ENCODE results near the gene TRIM31.

The TRIM31 gene

DNA sequence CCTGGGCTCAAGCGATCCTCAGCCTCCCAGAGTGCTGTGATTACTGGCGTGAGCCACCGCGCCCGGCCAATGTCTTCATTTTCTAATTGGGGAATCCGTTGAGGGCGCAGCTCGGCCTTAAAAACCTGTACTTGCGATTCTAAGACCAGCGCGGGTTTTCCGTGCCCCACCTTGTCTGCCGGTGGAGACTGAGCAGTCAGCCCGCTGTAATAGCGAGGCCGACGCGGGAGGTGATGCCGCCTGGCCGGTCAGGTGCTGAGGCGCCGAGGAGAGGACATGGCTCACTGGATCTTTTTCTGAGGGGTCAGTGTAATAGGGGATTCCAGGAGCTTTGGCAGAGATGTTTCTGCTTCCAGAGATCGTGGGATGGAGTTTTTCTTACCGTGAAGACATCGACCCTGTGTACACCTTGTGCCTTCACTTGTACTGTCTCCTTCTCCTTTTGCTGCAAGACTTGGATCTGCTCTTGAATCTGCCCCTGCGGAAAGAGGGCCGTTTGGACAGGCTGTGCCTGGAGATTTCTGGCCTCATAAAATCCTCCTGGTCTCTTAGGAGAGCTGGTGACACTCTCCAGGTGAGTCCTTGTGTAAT, 1.5 kb downstream of the TRIM31 start:
- DNase-seq = no peak

DNA sequence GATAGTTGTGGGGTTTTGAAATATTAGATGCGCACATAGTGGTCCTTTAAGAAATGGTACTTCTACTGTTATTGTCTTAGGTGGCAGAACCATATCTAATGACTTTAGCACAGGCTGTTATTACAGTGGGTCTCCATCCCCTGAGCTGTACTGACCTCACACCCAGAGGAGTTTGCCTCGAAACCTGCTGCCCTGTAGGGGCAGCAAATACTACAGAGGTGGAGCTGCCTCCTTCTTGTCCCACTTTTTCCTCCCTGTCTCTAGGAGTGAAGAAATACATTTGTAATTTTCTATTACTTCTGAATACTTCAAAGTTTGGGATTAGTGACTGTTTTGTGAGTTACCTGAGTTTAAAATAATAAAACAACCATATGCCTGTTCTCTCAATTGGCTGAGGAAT, 8.2 kb downstream of the TRIM31 start:
- no peak for DNase-seq

DNA sequence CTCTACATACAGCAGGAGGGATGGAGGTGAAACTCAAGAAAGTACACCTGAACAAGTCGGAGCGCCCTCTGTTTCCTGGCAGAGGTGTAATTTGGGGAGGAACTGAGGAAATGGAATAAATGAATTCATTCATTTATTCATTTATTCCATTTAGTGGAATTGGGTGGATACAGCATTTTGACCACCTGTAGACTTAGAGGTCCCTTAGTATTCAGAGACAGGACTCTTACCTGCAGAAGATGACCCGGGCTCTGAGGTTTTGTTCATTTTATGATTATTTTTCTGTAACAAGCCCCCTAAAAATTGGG, 9.1 kb downstream of the TRIM31 start:
- DNase-seq = no peak

DNA sequence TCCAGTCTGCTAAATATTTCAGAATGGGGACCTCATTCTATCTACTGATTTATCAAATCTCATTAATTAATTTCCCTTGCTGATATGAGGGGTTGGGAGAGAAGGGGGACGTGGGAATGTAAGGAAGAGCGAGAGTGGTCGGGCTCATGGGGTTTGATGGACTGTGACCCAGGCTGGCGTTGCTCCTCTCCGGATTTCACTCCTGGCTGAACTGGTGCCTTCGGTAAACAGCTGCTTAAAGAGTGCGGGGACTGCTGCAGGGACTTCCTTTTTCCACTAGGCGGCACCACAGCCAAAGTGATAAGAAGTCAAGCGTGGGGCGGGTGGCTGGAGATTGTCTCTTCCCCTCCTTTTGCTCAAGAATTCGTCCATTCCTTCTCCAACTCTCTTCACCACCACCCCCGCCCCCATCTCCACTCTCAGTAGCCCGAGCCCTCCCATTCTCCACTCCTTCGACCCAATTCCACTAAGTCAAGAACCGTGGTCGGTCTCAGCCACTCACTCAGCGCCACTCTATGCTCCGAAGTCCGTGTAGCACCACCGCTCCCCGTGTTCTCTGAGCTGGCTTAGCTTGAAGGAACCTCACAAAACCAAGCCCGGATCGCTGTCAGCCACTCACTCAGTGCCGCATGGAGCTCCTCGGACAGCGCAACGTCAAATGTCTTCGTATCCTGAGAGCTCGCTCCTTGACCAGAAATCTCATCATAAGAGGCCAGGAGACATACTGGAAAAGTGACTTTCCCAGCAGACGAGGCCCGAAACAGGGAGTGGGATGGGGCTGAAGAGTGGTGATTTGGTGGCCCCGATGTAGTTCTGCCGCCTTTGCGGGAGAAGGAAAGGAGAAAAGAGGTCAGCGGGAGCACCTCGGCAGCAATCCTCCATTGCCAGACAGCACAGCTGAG, 9.7 kb downstream of the TRIM31 start:
- peak; percentile 93 for DNase-seq

DNA sequence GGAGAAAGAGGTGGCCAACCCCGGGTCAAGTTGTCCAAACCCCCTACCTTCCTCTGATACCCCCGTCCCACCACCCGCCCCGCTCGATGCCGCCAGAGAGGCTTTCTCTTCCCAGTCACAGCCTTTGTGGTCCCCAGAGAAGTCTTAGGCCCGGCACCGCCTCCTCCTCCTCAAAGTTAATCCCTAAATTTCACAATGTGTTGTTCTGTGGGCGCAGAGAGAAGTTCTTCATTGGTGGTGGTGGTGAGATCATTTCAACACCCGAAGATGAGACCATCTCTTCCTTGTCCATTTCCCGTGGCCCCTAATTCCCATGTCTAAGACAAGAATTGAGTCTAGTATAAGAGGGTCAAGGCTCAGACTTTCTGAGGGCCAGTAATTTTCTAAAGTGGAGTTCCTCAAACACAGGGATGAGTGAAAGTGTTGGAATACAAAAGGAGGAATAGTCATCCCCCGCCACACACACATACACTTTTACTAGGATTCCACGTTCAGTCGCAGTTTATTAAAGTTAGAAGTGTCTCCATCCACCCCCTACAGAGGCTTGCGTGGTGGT, 10.4 kb downstream of the TRIM31 start:
- DNase-seq = peak; percentile 49

DNA sequence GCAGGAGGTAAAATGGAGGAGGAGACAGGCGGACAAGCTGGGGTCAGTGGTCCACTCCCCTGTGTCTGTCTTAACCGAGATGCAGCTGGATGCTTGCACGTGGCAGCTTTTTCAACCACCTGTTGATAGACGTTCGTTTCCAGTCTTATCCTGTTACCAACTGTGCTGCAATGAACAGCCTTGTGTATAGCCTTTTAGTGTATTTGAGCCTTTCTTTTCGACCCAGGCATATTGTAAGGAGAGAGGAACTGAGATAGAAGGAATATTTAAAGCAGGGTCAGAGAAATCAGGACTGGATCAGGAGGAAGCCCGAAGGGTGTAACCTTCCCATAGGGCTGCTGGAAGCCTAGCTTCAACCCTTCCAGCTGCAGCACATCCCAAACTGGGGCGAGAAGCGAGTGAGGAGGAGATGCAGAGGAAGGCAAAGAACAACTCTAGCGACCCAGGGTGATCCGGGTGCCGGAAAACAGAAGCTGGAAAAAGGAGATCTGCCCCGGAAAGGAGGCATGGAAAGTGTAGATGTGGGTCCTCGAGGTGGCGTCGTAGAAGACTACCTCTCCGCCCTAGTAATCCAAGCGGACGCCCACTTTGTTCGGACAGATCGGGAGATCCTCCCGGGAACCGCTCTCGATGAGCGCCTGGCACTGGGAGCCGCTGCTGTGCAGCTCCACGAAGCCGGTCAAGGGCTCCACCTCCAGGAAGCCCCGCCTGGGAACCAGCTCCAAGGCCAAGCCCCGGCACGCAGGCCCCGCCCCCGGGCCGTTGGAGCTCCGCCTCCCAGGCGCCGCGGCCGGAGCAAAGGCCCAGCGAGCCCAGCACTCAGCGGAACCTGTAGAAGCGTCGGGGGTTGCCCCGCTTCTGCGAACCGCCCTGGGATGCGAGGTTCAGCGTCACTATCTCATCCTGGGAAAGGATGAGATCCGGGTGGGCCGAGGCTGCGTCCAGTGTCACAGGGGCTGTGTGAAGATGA, 11.2 kb downstream of the TRIM31 start:
- DNase-seq = peak; percentile 91

DNA sequence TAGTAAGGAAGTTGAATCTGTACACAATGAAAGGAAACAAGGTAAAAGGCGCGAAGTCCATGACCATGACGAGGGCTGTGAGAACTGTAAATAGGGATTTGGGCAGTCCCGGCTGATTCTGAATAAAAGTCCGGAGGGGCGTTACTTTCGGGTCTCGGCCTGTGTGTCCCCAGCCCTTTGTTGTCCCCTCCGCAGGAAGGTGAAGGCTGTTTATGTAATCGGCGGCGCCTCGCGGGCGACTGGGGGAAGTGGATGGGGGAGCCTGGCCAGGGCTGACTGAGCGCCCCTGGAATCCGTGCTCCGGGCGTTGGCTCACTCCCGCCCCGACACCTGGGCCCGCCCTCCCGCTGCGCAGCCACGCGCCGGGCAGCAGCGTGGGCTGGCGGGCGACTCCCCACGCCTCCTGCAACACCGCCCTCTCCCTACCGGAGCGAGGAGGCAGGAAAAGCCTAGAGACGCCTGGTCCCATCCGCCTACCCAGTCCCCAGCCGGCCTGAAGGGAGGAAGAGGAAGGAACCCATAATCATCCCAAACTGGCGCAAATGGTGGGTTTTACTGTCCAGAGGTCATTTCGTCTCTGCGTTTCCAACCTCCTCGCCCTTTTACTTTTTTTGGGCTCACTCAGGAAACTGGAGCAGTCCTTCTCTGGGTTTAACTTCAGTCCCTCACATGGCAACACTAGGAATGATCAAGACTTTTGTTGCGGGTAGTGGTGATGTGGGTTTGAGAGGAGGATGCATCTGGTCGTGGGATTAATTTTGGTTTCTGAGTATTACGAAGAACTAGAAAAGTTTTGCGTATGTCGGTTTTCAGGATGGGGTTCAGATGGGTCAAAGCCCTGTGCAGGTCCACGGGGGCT, 12.1 kb downstream of the TRIM31 start:
- DNase-seq = peak; percentile 22

DNA sequence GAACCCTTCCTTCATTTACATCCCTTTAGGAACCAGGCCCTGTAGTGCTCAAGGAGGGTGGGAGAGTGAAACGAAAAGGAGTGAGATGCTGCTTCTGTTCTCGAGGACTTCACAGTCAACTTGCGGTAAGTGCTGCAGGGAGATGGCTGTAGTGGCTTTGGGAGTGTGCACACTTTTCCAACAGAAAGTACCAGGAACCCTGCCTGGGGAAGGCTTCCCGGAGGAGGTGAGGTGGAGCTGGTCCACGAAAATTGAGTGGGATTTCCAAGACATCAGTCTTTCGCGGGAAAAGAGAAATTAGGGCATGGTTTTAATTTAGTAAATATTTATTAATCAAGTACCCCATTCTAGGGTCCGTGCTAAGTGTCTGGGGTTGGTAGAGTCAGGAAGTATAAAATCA, 12.7 kb downstream of the TRIM31 start:
- DNase-seq = no peak

DNA sequence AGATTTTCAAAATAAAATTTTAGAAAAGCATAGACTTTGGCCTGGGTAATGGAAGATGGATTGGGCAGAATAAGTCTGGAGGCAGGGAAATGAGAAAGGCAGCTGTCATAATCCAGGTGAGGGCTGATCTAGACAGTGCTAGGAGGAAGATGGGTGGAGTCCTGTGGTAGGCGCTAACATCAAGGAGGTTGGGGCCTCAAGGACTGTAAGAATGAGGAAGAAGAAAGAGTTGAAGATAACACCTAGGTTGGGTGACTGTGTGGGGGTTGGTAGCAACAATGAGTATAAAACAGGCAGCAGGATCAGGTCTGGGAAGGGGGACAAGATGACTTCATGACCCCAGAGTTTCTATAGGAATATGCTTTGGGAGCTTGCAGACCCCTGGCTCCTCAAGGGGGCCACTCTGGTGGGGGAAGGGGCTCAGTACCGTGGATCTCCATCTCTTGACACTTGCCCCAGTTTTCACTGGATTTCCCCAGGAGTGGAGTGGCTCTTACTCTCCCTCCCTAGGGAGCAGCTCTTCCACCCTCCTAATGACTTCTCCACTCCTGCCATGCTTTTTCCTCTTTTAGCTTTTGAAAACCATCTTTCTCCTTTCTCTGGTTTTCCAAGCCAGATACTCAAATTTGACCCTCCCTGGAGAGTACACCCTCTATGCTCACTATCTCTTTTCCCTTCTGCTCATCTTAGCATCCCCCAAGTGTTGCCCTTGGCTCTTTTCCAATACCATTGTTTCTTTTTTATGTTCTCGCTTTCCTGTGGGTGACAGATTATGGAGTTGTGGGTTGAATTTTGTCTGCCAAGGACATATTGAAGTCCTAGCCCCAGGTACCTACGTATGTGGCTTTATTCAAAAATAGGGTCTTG, 14.8 kb downstream of the TRIM31 start:
- no peak for DNase-seq

DNA sequence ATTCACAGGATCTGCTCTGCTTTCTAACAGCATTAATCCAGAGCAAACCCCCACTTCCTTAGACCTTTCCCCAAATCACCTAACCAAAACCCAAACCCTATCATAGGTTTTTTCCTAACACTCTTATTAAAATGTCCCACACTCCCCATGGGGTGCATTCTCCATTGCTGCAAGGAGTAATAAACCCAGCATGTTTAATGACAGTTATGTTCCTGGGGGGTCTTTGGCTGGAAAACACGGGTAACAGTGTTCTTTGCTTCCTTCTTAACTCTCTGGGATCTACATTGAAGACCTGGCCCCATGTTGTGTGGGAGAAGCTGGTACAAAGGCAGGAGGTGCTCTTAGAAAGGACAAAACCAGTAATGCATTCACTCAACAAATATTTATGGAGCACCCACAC, 16.1 kb downstream of the TRIM31 start:
- DNase-seq = no peak

DNA sequence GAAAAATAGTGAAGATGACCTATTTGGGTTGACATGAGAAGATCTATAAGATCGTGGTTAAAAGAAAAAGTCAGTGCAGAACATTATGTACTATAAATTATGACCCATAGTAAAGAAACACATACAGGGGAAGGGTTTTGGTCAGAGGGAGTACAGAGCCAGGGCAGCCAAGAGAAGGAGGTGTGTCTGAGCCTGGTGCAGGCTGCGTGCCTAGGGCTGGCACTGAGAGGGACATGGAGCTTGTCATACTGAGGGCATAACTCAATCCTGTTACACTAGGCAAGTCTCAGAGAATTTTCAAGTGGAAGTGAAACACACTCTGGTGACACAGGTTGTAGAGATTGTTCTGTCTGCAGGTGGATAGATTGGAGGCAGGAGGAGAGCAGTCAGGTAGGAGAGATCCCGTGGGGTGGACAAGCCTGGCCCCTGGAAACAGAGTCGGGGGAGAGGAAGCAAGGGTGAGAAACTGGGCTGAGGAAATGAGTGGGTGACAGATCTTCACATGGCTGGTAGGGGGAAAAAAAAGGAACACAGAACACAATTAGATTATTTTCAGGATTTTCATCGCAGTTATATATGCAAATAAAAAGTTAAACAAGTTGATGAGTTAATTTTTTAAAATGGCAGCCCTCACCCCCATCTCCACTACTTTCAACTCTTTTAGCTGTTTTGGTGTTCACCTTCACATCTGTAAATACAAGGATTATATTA, 18.8 kb downstream of the TRIM31 start:
- no peak for DNase-seq

DNA sequence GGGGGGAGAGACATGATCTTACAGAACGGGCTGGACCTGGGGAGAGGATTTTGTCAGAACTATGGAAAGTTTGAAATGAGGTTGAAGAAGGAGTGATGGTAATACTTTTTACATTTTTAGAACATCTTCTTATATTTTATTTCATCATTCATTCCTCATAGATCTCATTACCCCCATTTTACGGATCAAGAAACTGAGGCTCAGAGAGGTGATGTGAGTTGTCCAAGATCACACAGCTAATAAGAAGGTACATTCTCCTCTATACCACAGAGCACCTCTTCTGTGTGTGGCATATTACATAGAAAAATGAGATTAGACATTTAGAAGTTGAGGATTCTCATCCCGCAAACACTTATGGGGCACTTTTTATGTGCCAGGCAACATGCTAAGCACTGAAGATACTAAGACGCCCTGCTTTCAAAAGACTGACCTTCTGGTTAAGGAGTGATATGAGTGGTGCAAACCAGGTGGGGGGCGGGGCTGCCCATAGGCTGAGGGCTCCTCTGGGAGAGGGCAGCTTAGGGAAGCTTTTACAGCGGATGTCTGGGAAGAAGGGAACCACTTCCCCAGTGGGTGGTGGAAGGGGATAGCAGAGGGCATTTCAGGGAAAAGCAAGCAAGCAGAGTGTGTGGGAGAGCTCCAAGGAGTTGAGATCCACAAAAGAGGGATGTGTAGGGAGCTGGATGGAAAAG, 19.9 kb downstream of the TRIM31 start:
- DNase-seq = peak; percentile 23

DNA sequence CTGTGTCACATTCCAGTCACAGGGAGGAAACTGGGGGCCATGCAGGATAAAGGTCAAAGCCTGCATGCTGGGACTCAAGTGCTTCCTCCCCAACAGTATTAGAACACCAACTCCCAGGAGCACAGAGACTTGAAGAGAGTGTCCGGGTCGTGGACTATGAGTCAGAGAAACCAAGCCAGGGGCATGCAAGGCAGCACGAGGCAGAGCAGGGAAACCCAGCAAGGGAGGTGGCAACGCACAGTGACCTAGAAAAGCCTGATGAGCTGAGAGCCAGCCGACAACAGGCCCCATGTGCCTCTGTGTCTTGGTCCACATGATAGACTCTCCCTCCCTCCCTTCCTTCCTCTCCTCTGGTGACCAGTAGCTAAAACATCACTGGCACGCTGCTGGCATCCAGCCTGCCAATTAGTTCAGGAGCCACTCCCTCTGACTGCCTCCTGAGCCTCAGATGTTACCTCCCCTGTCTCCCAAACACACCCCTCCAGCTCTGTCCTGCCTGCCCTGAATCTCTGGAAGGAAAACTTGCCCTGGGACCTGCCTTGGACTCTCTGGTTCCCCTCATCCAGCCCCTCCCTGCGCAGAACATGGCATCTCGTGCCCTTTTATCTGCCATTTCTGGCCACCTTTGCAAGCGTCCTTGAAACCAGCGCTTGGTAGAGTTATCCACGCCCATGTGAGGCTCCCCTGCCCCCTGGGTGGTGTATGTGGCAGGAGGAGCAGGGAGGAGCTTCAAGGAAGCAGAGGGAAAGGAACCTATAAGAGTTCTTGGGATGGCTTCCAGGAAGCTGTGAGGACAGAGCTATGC, 21.1 kb downstream of the TRIM31 start:
- no peak for DNase-seq

DNA sequence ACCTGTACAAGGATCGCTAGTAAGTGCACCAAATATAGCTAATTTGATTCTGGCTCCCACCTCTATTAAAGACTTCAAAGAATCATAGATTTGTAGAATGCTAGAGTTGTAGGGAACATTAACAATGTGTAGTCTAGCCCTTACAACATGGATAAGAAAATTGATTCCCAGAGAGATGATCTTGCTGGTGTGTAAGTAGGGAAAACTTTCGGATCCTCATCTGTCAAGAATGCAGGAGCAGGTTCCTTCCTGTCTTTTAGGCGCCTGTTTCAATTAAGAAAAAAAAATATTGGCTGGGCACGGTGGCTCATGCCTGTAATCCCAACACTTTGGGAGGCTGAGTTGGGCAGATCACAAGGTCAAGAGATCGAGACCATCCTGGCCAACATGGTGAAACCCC, 25.0 kb downstream of the TRIM31 start:
- DNase-seq = no peak

DNA sequence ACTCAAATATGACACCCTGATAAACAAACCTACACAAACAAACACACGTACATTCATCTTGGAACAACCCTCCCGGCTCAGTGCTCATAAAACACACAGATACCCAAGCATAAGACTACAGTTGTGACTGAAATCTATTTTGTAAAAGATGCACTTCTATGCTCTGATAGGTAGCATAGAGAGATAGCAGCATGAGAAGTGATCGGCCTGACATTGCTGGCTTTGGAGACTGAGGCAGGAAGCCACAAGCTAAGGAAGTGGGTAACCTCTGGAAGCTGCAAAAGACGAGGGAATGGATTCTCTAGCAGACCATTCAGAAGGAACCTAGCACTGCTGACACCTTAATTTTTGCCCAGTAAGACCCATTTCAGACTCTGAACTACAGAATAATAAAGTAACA, 35.7 kb downstream of the TRIM31 start:
- no peak for DNase-seq

DNA sequence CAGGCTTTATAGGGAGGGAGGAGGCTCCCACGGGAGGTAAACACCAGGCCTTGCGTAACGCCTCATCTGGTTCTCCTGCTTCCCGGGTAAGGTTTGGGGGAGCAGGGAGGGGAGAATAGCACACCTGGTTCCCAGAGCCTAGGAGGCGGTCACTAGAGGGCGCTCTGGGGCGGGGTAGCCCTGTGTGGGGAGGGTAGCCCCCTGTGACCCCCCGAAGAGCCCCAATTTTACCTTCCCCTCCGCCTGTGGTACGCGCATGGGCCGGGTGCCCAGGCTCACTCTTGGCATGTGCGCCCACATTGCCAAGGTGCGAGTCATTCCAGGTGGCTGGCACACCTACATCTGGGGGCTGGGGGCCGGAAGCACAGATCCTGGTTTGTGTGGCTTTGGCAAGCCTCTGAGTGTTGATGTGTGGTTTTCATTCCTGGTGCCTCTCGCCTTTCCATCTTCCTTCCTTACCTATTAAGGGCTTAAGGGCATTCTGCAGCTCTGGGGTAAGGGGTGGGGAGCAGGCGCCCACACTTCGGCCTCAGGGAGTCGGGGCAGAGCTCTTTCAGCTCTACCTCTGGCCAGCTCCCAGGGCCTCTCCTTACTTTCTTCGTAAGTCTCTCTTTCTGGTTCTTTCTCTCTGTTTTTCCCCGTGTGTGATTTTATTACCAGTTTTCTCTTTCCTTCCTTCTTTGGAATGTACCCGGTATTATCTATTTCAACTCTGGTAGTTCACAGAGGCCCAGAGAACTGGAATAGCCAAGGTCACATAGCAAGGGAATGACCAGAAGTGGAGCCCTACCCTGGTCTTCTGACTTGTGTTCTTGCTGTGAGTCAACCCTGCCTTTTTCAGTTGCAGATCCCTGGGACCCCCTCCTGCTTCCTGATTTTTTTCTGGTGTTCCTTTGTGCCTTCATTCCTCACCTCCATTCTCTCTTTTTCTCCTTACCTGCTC, 36.8 kb downstream of the TRIM31 start:
- no peak for DNase-seq

DNA sequence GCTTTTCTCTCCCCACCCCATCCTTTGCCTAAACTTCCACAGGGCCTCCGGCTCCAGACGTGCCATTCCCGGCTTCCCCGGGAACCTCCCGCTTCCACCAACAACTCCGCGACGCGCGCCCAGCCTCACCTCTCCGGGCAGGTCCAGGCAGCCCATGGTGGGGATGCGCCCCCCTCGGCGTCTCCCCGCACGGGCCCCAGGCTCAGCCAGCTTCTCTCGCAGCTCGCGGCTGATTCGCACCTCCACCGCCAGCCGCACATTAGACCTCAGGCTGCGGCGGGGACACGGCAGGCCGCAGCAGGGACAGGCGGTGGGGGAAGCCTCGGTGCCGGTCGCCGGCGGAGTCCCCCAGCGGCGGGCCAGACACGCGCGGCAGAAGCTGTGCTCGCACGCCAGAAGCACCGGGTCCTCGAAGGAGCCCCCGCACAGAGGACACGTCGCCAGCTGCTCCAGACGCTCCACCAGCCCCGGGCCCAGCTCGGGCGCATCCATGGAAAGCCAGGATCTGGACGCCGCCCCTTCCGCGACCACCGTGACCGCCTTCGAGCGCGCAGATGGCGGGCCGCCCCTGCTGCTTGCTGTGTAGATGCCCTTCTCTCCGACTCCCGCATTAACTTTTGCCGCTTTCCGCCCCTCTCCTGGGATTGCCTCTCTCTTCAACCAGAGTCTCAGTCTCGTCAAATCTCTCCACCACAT, 37.6 kb downstream of the TRIM31 start, which contains the start of gene RNF39:
Gene RNF39, minus strand, starts transcription at position 676 of the 696 bp plus-strand sequence. Its CDS starts 184 bp downstream, at position 492.
- DNase-seq = peak; percentile 30
